HFFc6 (cell line): Measurements from ENCODE around the gene DDR1. TPM values are rescaled to one million over a fixed set of nuclear protein-coding genes. Genes with fewer than 3 reads are reported as not detected.
"Not testable (repeated sequence)": the region's sequence is repeated elsewhere in the genome, so short reads cannot be mapped to it uniquely, and the experiment has no call there.

ENCODE experiments used
- DNase-seq: peaks from one replicate; pipeline ENCODE4 v3.0.0-alpha.2; 2018
- H3K27ac Mint-ChIP-seq: 2 replicates; pipeline ENCODE4 v1.8.0; 2020; ENCODE audit warnings: mild to moderate bottlenecking, mixed read lengths
- H3K27me3 Mint-ChIP-seq: 2 replicates; pipeline ENCODE4 v1.8.0; 2021; ENCODE audit warnings: mild to moderate bottlenecking, moderate library complexity, mixed read lengths; ENCODE audit not compliant: insufficient read depth
- H3K36me3 Mint-ChIP-seq: 2 replicates; pipeline ENCODE4 v1.8.0; 2021; ENCODE audit warnings: low read depth, mixed read lengths
- H3K4me1 Mint-ChIP-seq: 2 replicates; pipeline ENCODE4 v1.8.0; 2020; ENCODE audit warnings: low read depth, mixed read lengths
- H3K4me3 Mint-ChIP-seq: 2 replicates; pipeline ENCODE4 v1.8.0; 2020; ENCODE audit warnings: mild to moderate bottlenecking, moderate library complexity, mixed read lengths
- H3K9me3 Mint-ChIP-seq: 2 replicates; pipeline ENCODE4 v1.8.0; 2020; ENCODE audit warnings: mild to moderate bottlenecking, mixed read lengths
- CTCF ChIP-seq: fragments of 200-600 bp; sonication (generic); IDR thresholded peaks from 2 replicates; pipeline ENCODE4 v1.5.0; 2021; ENCODE audit warnings: antibody characterized with exemption, mild to moderate bottlenecking
- total RNA-seq, 6 experiments: library from RNA; stranded (reverse); fragmentation: NEBNext Ultra II Directional; extraction: Animal tissue kit (Norgen Biotek cat#: 25700); gene quantifications; 2 replicates in 1 of 6; 3 replicates in 5 of 6; pipeline ENCODE4 v1.2.3, GENCODE V29; 2021

The DDR1 gene
- total RNA-seq, 6 experiments from 2014 or later = 28.0 to 42.5 (median 31.6) TPM

GRCh38 chr6:30898750-30899360 lies 14.5 kb downstream of the DDR1 start:
- peaks cover 1% of the 10 kb centered on the region for H3K27me3 Mint-ChIP-seq
- no peak for DNase-seq
- no peak for TF ChIP-seq CTCF

GRCh38 chr6:30900863-30901417 lies 16.6 kb downstream of the DDR1 start:
- DNase-seq = no peak
- H3K27ac Mint-ChIP-seq = no peak overlapping the region
- H3K4me1 Mint-ChIP-seq = peaks cover 5% of the 10 kb centered on the region; the same call in 1 of the 2 replicates
- 0 out of 2 replicates have a peak, but pooled peaks cover 5% of the 10 kb centered on the region for H3K36me3 Mint-ChIP-seq
- no peaks in the 10 kb centered on the region for H3K9me3 Mint-ChIP-seq
- no peaks in the 10 kb centered on the region; the same call in 1 of the 2 replicates for H3K27me3 Mint-ChIP-seq
- H3K4me3 Mint-ChIP-seq = no peak overlapping the region
- no peak for TF ChIP-seq CTCF

More at GRCh38 chr6:30898750-30899360, 14.5 kb downstream of the DDR1 start:
- Mint-ChIP-seq H3K36me3 (peaks cover 11% of the 10 kb centered on the region; the same call in 1 of the 2 replicates), H3K4me1 (peaks cover 5% of the 10 kb centered on the region; the same call in 1 of the 2 replicates), H3K27ac (no peak overlapping the region), H3K4me3 (no peak overlapping the region), H3K9me3 (no peaks in the 10 kb centered on the region)

- peaks cover 5% of the 10 kb centered on the region; the same call in 1 of the 2 replicates for H3K4me1 Mint-ChIP-seq
- H3K27me3 Mint-ChIP-seq = no peaks in the 10 kb centered on the region; the same call in 1 of the 2 replicates
- TF ChIP-seq CTCF = no peak
- H3K27ac Mint-ChIP-seq = no peak overlapping the region
- no peak overlapping the region for H3K4me3 Mint-ChIP-seq
- no peaks in the 10 kb centered on the region for H3K9me3 Mint-ChIP-seq
- H3K36me3 Mint-ChIP-seq = 0 out of 2 replicates have a peak, but pooled peaks cover 5% of the 10 kb centered on the region
- no peak for DNase-seq
Measured at GRCh38 chr6:30901436-30901835, 17.1 kb downstream of the DDR1 start.

- not testable (repeated sequence) for H3K9me3 Mint-ChIP-seq, H3K4me1 Mint-ChIP-seq, H3K4me3 Mint-ChIP-seq, H3K27me3 Mint-ChIP-seq, H3K27ac Mint-ChIP-seq, DNase-seq, H3K36me3 Mint-ChIP-seq
Measured at GRCh38 chr6:30902196-30902595, 17.9 kb downstream of the DDR1 start.

GRCh38 chr6:30902709-30903108 lies 18.4 kb downstream of the DDR1 start:
- TF ChIP-seq CTCF = no peak
- DNase-seq = no peak
- no peak overlapping the region for H3K4me3 Mint-ChIP-seq
- no peaks in the 10 kb centered on the region for H3K9me3 Mint-ChIP-seq
- H3K4me1 Mint-ChIP-seq = peaks cover 5% of the 10 kb centered on the region; the same call in 1 of the 2 replicates
- H3K36me3 Mint-ChIP-seq = 0 out of 2 replicates have a peak, but pooled peaks cover 5% of the 10 kb centered on the region
- no peaks in the 10 kb centered on the region; the same call in 1 of the 2 replicates for H3K27me3 Mint-ChIP-seq
- no peak overlapping the region for H3K27ac Mint-ChIP-seq

GRCh38 chr6:30903236-30903635 lies 18.9 kb downstream of the DDR1 start:
- Mint-ChIP-seq H3K36me3 (peaks cover 5% of the 10 kb centered on the region; the same call in 1 of the 2 replicates), H3K27ac (no peak overlapping the region), H3K4me1 (peaks cover 5% of the 10 kb centered on the region; the same call in 1 of the 2 replicates), H3K4me3 (no peak overlapping the region), H3K27me3 (no peaks in the 10 kb centered on the region; the same call in 1 of the 2 replicates), H3K9me3 (no peaks in the 10 kb centered on the region)
- TF ChIP-seq CTCF = no peak
- no peak for DNase-seq

GRCh38 chr6:30907290-30907757 lies 23.0 kb downstream of the DDR1 start:
- Mint-ChIP-seq H3K4me3 (peak overlapping the region; percentile 97), H3K4me1 (peaks cover 16% of the 10 kb centered on the region), H3K27ac (peak overlapping the region; percentile 73)
- not testable (repeated sequence) for H3K9me3 Mint-ChIP-seq, H3K36me3 Mint-ChIP-seq, DNase-seq, H3K27me3 Mint-ChIP-seq
